Measurements from ENCODE around the gene BUD23. TPM values are rescaled to one million over a fixed set of nuclear protein-coding genes. Genes with fewer than 3 reads are reported as not detected.
A peak's percentile ranks its signal among the peaks of the same experiment; 100 is the strongest.

The BUD23 gene
- total and polyA plus RNA-seq, 10 donors = 44.2 to 71.4 (median 54.6) TPM

- Histone ChIP-seq H3K36me3 (peaks cover 0 to 7% (median 0%) of the 10 kb centered on the region in 6 donors), H3K4me3 (no peak overlapping the region), H3K9me3 (no peaks in the 10 kb centered on the region), H3K4me1 (peaks cover 12 to 48% (median 27%) of the 10 kb centered on the region in 6 donors), H3K27ac (no peak overlapping the region), H3K27me3 (replicated peaks in 1 of 7) (peaks cover 0 to 69% (median 8%) of the 10 kb centered on the region in 7 donors)
- TF ChIP-seq POLR2A (IDR thresholded peaks at IDR 0.05) (no peak), POLR2AphosphoS5 (IDR thresholded peaks at IDR 0.05) (no peak), CTCF (IDR thresholded peaks at IDR 0.05 in 8 of 11, conservative IDR thresholded peaks at IDR 0.05 in 3 of 11) (no peak)
- intact Hi-C loops (cut with DNase I; ENCODE audit: low total_unique reads) = no loop called here
- no peak for DNase-seq
- WGBS, 5 donors = 57 to 76% (median 68%) methylated on average over 1 to 4 of the region's 4 CpGs
Observed at GRCh38 chr7:73716318-73716890, 33.0 kb downstream of the BUD23 start.

GRCh38 chr7:73717025-73717807, 33.8 kb downstream of the BUD23 start:
- Histone ChIP-seq H3K36me3 (peaks cover 0 to 7% (median 0%) of the 10 kb centered on the region in 6 donors), H3K27me3 (replicated peaks in 1 of 7) (peaks cover 0 to 73% (median 8%) of the 10 kb centered on the region in 7 donors), H3K9me3 (no peaks in the 10 kb centered on the region), H3K4me3 (peak overlapping the region in 1 of 8 donors; percentile 96), H3K4me1 (peaks cover 12 to 48% (median 27%) of the 10 kb centered on the region in 6 donors), H3K27ac (peak overlapping the region in 2 of 8 donors; percentile 18 to 32)
- intact Hi-C loops (cut with DNase I; ENCODE audit: low total_unique reads) = no loop called here
- DNase-seq = no peak
- 62 to 73% (median 67%) methylated on average over 13 of the region's 13 CpGs for WGBS, 5 donors
- TF ChIP-seq POLR2A (IDR thresholded peaks at IDR 0.05) = no peak
- no peak for TF ChIP-seq CTCF (IDR thresholded peaks at IDR 0.05 in 8 of 11, conservative IDR thresholded peaks at IDR 0.05 in 3 of 11)
- TF ChIP-seq POLR2AphosphoS5 (IDR thresholded peaks at IDR 0.05) = no peak

- Histone ChIP-seq H3K4me1 (peaks cover 12 to 48% (median 27%) of the 10 kb centered on the region in 6 donors), H3K27me3 (replicated peaks in 1 of 7) (peaks cover 0 to 73% (median 8%) of the 10 kb centered on the region in 7 donors), H3K36me3 (peaks cover 0 to 7% (median 0%) of the 10 kb centered on the region in 6 donors), H3K27ac (peak overlapping the region in 3 of 8 donors; percentile 18 to 64 (median 32)), H3K4me3 (peak overlapping the region in 3 of 8 donors; percentile 75 to 96 (median 81)), H3K9me3 (no peaks in the 10 kb centered on the region)
- TF ChIP-seq POLR2AphosphoS5 (IDR thresholded peaks at IDR 0.05) (peak in 1 of 3 donors; percentile 53), POLR2A (IDR thresholded peaks at IDR 0.05) (no peak)
- intact Hi-C loops (cut with DNase I; ENCODE audit: low total_unique reads) = no loop called here
- WGBS, 5 donors = 17 to 30% (median 19%) methylated on average over 10 of the region's 10 CpGs
- DNase-seq = peak; percentile 83
Observed at GRCh38 chr7:73717991-73718405, 34.6 kb downstream of the BUD23 start.

GRCh38 chr7:73718438-73718881, 35.1 kb downstream of the BUD23 start:
- WGBS, 5 donors = 26 to 39% (median 29%) methylated on average over 8 to 9 of the region's 9 CpGs
- Histone ChIP-seq H3K27ac (peak overlapping the region in 3 of 8 donors; percentile 8 to 64 (median 47)), H3K9me3 (no peaks in the 10 kb centered on the region), H3K27me3 (replicated peaks in 1 of 7) (peaks cover 0 to 71% (median 8%) of the 10 kb centered on the region in 7 donors), H3K4me1 (peaks cover 12 to 48% (median 27%) of the 10 kb centered on the region in 6 donors), H3K4me3 (peak overlapping the region; percentile 68 to 96 (median 76)), H3K36me3 (peaks cover 0 to 7% (median 0%) of the 10 kb centered on the region in 6 donors)
- intact Hi-C loops (cut with DNase I; ENCODE audit: low total_unique reads) = no loop called here
- DNase-seq = no peak
- no peak for TF ChIP-seq CTCF (IDR thresholded peaks at IDR 0.05 in 8 of 11, conservative IDR thresholded peaks at IDR 0.05 in 3 of 11)

Data from spleen (tissue), 11 donors.